ENCODE results near the gene MYPN. TPM values are rescaled to one million over a fixed set of nuclear protein-coding genes. Genes with fewer than 3 reads are reported as not detected.

Gene MYPN
- total and polyA plus RNA-seq, 11 donors: 33.4 to 240 (median 152) TPM

DNA sequence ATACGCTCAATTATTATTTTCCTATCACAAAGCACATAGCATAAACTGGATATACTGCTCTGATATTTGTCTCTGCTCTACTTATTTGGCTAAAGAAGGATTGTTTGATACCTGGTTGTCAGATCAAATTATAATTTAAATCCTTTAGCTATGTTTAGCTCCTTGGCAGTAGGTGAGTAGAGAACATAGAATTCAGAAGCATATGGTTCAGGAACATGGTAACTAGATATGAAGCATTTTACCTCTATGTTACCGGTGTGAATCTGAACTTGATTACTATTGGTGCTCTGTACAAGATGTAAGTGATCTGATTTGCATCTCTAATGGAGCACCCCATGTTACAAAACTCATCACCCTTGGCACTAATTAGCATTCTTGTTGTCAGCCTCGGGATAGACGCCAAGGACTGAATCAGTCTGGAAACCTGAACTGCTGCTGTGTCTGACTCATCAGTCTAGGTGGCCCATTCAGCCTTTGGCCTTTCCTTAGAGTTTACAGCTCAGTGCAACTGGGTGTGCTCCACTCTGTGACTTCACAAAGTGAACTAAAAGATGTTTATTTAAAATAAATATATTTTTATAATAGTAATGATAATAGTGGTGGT, 12.3 kb upstream of the MYPN start:
- no peak for TF ChIP-seq POLR2A (IDR thresholded peaks at IDR 0.05)
- TF ChIP-seq, protein P1, sequence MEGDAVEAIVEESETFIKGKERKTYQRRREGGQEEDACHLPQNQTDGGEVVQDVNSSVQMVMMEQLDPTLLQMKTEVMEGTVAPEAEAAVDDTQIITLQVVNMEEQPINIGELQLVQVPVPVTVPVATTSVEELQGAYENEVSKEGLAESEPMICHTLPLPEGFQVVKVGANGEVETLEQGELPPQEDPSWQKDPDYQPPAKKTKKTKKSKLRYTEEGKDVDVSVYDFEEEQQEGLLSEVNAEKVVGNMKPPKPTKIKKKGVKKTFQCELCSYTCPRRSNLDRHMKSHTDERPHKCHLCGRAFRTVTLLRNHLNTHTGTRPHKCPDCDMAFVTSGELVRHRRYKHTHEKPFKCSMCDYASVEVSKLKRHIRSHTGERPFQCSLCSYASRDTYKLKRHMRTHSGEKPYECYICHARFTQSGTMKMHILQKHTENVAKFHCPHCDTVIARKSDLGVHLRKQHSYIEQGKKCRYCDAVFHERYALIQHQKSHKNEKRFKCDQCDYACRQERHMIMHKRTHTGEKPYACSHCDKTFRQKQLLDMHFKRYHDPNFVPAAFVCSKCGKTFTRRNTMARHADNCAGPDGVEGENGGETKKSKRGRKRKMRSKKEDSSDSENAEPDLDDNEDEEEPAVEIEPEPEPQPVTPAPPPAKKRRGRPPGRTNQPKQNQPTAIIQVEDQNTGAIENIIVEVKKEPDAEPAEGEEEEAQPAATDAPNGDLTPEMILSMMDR (IDR thresholded peaks at IDR 0.05): no peak
- WGBS, 4 donors: 49 to 54% (median 50%) methylated on average over 4 of the region's 4 CpGs

DNA sequence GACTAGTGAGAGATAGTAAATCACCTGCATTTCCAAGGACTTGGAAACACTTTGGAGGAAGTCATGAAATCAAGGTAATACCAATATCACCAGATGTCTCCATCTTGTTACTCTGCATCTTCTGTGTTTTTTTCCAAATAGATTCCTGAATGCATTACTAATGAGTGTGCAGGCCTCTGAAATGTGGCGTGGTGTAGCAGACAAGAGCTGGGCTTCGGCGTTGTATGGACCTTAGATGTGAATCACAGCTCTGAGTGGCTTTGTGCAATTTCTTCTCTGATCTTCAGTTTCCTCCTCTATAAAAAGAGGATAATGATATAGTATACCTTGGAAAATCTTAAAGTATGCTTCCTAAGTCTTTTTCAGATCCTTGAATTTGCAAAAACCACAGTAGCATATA, 9.6 kb upstream of the MYPN start:
- Histone ChIP-seq H3K4me1 (peaks cover 0 to 19% (median 0%) of the 10 kb centered on the region in 12 donors), H3K27ac (peak overlapping the region in 6 of 12 donors; percentile 9 to 64 (median 34)), H3K4me3 (no peak overlapping the region), H3K9me3 (no peaks in the 10 kb centered on the region), H3K27me3 (no peaks in the 10 kb centered on the region), H3K36me3 (no peaks in the 10 kb centered on the region)
- TF ChIP-seq POLR2A (IDR thresholded peaks at IDR 0.05): no peak
- TF ChIP-seq, protein P1 (IDR thresholded peaks at IDR 0.05): no peak
- ATAC-seq: no peak
- 92 to 97% (median 95%) methylated on average over 3 of the region's 3 CpGs for WGBS, 4 donors
- DNase-seq: no peak
- intact Hi-C loops (cut with DNase I): no loop called here

More for the DNA sequence above, 12.3 kb upstream of the MYPN start:
- DNase-seq: peak in 4 of 5 donors; percentile 29 to 72 (median 32)
- Histone ChIP-seq H3K27ac (peak overlapping the region in 9 of 12 donors; percentile 23 to 64 (median 39)), H3K27me3 (no peaks in the 10 kb centered on the region), H3K36me3 (no peaks in the 10 kb centered on the region), H3K9me3 (no peaks in the 10 kb centered on the region), H3K4me1 (peaks cover 0 to 19% (median 0%) of the 10 kb centered on the region in 12 donors), H3K4me3 (no peak overlapping the region)
- intact Hi-C loops (cut with DNase I): no loop called here
- ATAC-seq: peak; percentile 77 to 90 (median 86)

DNA sequence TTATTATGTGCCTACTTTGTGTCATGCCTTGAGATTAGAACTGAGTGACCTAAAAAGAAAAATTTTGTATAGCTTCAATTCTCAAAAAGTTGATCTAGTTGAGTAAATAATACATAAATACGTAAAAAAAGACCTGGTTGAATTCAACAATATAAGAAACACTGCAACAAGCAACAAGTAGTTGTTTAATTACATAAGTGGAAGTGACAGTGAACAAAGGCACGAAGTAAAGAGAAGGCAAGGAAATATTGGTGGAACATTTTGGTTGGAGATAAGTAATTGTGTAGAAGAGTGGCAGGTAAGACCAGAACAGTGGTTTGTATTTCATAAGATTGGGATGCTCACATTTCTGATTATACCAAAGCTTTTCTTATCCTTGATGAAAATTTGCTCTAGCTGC, 8.2 kb upstream of the MYPN start:
- Histone ChIP-seq H3K36me3 (no peaks in the 10 kb centered on the region), H3K27ac (no peak overlapping the region), H3K4me1 (peaks cover 0 to 22% (median 0%) of the 10 kb centered on the region in 12 donors), H3K9me3 (no peaks in the 10 kb centered on the region), H3K27me3 (no peaks in the 10 kb centered on the region), H3K4me3 (no peak overlapping the region)
- ATAC-seq (no peak), DNase-seq (no peak)
- intact Hi-C loops (cut with DNase I): no loop called here
- TF ChIP-seq POLR2A (IDR thresholded peaks at IDR 0.05): no peak
- TF ChIP-seq, protein P1 (IDR thresholded peaks at IDR 0.05): no peak
- WGBS, 4 donors: 75 to 89% (median 87%) methylated on average over 2 of the region's 2 CpGs

DNA sequence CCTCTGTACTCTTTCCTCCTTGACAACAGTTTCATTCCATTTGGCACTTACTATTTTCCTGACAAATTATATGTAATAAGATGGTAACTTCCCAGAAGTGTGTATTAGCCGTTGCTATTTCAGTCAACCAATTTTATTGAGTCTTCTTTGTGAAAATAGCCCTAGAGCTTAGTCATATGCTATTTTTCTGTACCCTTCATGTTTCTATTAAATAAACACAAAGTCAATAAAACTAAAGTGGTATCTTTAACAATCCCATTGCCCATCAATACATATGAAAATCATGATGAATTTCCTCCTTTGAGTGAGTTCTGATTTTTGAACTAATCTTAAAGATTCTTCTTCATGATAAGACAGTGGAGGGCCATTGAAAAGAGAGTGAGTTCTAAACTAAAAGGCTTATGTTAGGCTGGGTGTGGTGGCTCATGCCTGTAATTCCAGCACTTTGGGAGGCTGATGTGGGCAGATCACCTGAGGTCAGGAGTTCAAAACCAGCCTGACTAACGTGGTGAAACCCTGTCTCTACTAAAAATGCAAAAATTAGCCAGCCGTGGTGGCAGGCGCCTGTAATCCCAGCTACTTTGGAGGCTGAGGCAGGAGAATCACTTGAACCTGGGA, 5.9 kb upstream of the MYPN start:
- H3K4me1 ChIP-seq: peaks cover 0 to 13% (median 0%) of the 10 kb centered on the region in 12 donors
- intact Hi-C loops (cut with DNase I): no loop called here
- H3K4me3 ChIP-seq: no peak overlapping the region
- H3K27ac ChIP-seq: no peak overlapping the region
- no peaks in the 10 kb centered on the region for H3K9me3 ChIP-seq
- TF ChIP-seq, protein P1 (IDR thresholded peaks at IDR 0.05): no peak
- no peak for TF ChIP-seq POLR2A (IDR thresholded peaks at IDR 0.05)
- 85 to 93% (median 86%) methylated on average over 4 of the region's 4 CpGs for WGBS, 4 donors
- DNase-seq (no peak), ATAC-seq (no peak)
- no peaks in the 10 kb centered on the region for H3K36me3 ChIP-seq
- H3K27me3 ChIP-seq: no peaks in the 10 kb centered on the region
